Measurements from ENCODE around the gene SPAAR.

DNA sequence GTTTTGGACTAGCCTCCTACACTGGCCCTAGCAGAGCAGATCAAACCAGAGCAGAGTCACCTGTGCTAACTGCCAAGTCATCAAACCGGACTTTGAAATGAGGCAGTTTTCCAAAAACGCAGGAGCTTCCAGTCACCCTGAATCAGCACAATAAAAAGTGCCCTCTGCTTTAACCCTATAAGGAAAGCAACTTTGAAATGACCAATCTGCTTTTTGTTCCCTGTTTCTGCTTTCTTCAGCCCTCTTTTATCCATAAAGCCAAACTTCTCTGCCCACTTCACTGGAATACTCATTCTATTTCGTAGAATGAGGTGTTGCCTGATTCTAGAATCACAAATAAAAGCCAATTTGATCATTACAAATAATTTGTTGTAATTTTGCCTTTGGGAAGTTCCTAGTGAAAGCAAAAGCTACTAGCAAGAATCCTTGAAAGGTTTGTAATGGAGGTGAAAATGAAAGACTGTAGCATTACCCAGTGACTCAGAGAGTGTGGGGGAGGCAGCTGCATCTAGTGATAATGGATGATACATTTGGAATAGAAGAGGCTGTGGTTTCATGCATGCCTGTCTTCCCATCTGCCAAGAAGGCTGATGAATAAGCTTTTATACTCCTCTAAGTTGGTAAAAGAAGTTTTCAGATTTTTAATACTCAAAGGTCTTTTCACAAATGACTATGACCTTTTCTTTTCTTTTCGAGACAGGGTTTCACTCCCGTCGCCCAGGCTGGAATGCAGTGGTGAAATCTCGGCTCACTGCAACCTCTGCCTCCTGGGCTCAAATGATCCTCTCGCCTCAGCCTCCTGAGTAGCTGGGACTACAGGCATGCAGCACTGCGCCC lies 14.9 kb downstream of the SPAAR start:
- no peak for TF ChIP-seq POLR2AphosphoS5 (IDR thresholded peaks at IDR 0.05; ENCODE audit: low read depth, low read length)
- TF ChIP-seq, protein P1, sequence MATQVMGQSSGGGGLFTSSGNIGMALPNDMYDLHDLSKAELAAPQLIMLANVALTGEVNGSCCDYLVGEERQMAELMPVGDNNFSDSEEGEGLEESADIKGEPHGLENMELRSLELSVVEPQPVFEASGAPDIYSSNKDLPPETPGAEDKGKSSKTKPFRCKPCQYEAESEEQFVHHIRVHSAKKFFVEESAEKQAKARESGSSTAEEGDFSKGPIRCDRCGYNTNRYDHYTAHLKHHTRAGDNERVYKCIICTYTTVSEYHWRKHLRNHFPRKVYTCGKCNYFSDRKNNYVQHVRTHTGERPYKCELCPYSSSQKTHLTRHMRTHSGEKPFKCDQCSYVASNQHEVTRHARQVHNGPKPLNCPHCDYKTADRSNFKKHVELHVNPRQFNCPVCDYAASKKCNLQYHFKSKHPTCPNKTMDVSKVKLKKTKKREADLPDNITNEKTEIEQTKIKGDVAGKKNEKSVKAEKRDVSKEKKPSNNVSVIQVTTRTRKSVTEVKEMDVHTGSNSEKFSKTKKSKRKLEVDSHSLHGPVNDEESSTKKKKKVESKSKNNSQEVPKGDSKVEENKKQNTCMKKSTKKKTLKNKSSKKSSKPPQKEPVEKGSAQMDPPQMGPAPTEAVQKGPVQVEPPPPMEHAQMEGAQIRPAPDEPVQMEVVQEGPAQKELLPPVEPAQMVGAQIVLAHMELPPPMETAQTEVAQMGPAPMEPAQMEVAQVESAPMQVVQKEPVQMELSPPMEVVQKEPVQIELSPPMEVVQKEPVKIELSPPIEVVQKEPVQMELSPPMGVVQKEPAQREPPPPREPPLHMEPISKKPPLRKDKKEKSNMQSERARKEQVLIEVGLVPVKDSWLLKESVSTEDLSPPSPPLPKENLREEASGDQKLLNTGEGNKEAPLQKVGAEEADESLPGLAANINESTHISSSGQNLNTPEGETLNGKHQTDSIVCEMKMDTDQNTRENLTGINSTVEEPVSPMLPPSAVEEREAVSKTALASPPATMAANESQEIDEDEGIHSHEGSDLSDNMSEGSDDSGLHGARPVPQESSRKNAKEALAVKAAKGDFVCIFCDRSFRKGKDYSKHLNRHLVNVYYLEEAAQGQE (IDR thresholded peaks at IDR 0.05; ENCODE audit: insufficient read depth in 1 of 2, low read depth in 2 of 2, low read length in 2 of 2), result no peak
- TF ChIP-seq SIN3A (IDR thresholded peaks at IDR 0.05; ENCODE audit: borderline replicate concordance, insufficient read depth, low read length), result no peak
- TF ChIP-seq TAF1 (IDR thresholded peaks at IDR 0.05; ENCODE audit: borderline replicate concordance, insufficient read depth, low read length), result no peak
